Adrenal gland (tissue), 12 donors: ENCODE measurements around the gene CD300E. TPM values are rescaled to one million over a fixed set of nuclear protein-coding genes. Genes with fewer than 3 reads are reported as not detected.

Source experiments
- DNase-seq, 7 donors: peaks; one replicate each; pipeline ENCODE4 v3.0.0-alpha.2; 2019 to 2020
- H3K27ac ChIP-seq, 5 donors: fragments of 200-600 bp; sonication (generic) in 4 of 5; 1 replicate in 3 of 5; 2 replicates in 2 of 5; pipeline versions ENCODE4 v1.5.1 to v1.8.0; 2016 to 2020; ENCODE audit warnings: mild to moderate bottlenecking in 1 of 5
- H3K27me3 ChIP-seq: fragments of 200-600 bp; 2 replicates; pipeline ENCODE4 v1.8.0; 2021
- H3K36me3 ChIP-seq, 2 donors: fragments of 200-600 bp; replicated peaks in 1 of 2; 1 replicate in 1 of 2; 2 replicates in 1 of 2; pipeline versions ENCODE4 v1.5.1 to v1.8.0; 2018 to 2022
- H3K4me1 ChIP-seq, 2 donors: fragments of 200-600 bp; replicated peaks in 1 of 2; 1 replicate in 1 of 2; 2 replicates in 1 of 2; pipeline versions ENCODE4 v1.5.1 to v1.8.0; 2018 to 2021
- H3K4me3 ChIP-seq, 4 donors: fragments of 200-600 bp; sonication (generic) in 3 of 4; one replicate each; pipeline ENCODE4 v1.5.1; 2016 to 2018
- H3K9me3 ChIP-seq, 3 donors: fragments of 200-600 bp; sonication (generic) in 1 of 3; replicated peaks in 1 of 3; 1 replicate in 2 of 3; 2 replicates in 1 of 3; pipeline versions ENCODE4 v1.5.1 to v1.8.0; 2016 to 2021
- POLR2A ChIP-seq, 2 donors: fragments of 450-650 bp; IDR thresholded peaks; one replicate each; pipeline ENCODE4 v1.6.1; 2017; ENCODE audit warnings: antibody characterized with exemption in 2 of 2, mild to moderate bottlenecking in 2 of 2, moderate library complexity in 1 of 2
- WGBS, 4 donors: extraction: QIAGEN DNeasy Blood & Tissue Kit in 2 of 4; methylation state at CpG; one replicate each; pipeline versions ENCODE4 v1.1.5 to v1.1.7; 2013 to 2017; 5-methylcytosine and 5-hydroxymethylcytosine counted together
- intact Hi-C, 2 donors: fragments of 100-400 bp; cut with DNase I; formaldehyde crosslinking; loops; one replicate each; pipeline versions ENCODE4 v1.14.1 to v1.15.0; 2022 to 2023
- polyA plus RNA-seq, 3 donors: library from polyadenylated mRNA; stranded (reverse); fragments of 200-250 nt in 2 of 3; fragments of 350-450 nt in 1 of 3; fragmentation: Illumina TruSeq in 1 of 3; extraction: RNeasy Lipid Tissue Mini Kit (QIAGEN cat#74804) in 1 of 3; gene quantifications; one replicate each; pipeline ENCODE4 v1.2.3, GENCODE V29; 2013 to 2014
- total RNA-seq, 9 donors: library from RNA; depleted of rRNA in 4 of 9; stranded (reverse); fragments of >200 nt in 4 of 9; fragments of 120-200 nt in 1 of 9; fragmentation: NEBNext Ultra II Directional in 1 of 9; extraction: Animal tissue kit (Norgen Biotek cat#: 25700) in 1 of 9; gene quantifications; one replicate each; pipeline versions ENCODE4 v1.1.0 to v1.2.4, GENCODE V29; 2013 to 2023
- TF ChIP-seq, protein P1 (sequence below), 6 experiments: fragments of 450-650 bp in 4 of 6; fragments of 200-600 bp in 2 of 6; sonication (generic) in 1 of 6; IDR thresholded peaks; 1 replicate in 5 of 6; 2 replicates in 1 of 6; pipeline versions ENCODE4 v1.5.1 to v1.8.0; 2016 to 2021; ENCODE audit warnings: antibody characterized with exemption in 6 of 6, mild to moderate bottlenecking in 2 of 6, moderate library complexity in 1 of 6
- donor health status: healthy with polysubstance abuse.
- donor health status: Bipolar disorder and iron deficiency.
- donor health status: DM: yes; HTN: yes; CAD: no.
- donor health status: DM: no; HTN: no; CAD: no.
- donor health status: DM: no; HTN: no; CAD: no.
- donor health status: DM: yes; HTN: yes; CAD: no.

Gene CD300E
- total and polyA plus RNA-seq, 12 donors = 0.06 to 2.4 (median 0.57) TPM; not detected in 1

DNA sequence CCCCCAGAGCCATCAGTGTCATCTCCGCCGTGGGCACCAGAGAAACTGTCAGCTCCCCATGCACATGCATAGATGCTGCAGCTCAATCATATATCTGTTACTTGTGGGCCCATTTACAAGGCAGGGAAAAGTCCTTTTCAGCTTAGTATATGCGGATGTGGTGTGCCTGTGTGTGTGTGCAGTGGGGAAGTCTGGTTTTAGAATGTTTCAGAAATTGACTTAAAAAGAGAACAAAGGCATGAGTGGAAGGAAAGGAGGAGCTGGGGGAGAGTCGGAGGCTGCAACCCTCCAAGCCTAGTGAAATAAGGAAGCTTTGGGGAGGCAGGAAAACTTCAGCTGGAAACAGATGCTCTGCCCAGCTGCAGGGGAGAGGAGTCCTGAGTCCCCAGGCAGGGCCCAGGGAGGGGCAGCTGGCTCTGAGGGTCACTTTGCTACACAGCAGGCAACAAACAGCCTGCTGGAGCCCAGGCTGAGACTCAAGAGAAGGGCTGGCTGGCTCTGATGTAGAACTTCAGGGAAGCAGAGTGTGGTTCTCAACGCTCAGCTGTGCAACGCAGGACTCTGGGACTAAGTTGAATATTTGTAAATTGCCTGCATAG, 20.4 kb downstream of the CD300E start:
- H3K4me1 ChIP-seq = peaks cover 0 to 9% of the 10 kb centered on the region in 2 donors
- 62 to 71% (median 67%) methylated on average over 6 of the region's 6 CpGs for WGBS, 4 donors
- no peak for DNase-seq
- no peak for TF ChIP-seq POLR2A (IDR thresholded peaks at IDR 0.05)
- TF ChIP-seq, protein P1, sequence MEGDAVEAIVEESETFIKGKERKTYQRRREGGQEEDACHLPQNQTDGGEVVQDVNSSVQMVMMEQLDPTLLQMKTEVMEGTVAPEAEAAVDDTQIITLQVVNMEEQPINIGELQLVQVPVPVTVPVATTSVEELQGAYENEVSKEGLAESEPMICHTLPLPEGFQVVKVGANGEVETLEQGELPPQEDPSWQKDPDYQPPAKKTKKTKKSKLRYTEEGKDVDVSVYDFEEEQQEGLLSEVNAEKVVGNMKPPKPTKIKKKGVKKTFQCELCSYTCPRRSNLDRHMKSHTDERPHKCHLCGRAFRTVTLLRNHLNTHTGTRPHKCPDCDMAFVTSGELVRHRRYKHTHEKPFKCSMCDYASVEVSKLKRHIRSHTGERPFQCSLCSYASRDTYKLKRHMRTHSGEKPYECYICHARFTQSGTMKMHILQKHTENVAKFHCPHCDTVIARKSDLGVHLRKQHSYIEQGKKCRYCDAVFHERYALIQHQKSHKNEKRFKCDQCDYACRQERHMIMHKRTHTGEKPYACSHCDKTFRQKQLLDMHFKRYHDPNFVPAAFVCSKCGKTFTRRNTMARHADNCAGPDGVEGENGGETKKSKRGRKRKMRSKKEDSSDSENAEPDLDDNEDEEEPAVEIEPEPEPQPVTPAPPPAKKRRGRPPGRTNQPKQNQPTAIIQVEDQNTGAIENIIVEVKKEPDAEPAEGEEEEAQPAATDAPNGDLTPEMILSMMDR (IDR thresholded peaks at IDR 0.05) = no peak
- intact Hi-C loops = loop anchor here in 1 of 2 donors (10.0 kb wide), 1 partner anchor 228 kb away; no protein-coding TSS in a partner anchor
- no peaks in the 10 kb centered on the region for H3K36me3 ChIP-seq
- no peak overlapping the region for H3K27ac ChIP-seq
- H3K4me3 ChIP-seq = no peak overlapping the region
- no peaks in the 10 kb centered on the region for H3K9me3 ChIP-seq
- peaks cover 4% of the 10 kb centered on the region for H3K27me3 ChIP-seq

DNA sequence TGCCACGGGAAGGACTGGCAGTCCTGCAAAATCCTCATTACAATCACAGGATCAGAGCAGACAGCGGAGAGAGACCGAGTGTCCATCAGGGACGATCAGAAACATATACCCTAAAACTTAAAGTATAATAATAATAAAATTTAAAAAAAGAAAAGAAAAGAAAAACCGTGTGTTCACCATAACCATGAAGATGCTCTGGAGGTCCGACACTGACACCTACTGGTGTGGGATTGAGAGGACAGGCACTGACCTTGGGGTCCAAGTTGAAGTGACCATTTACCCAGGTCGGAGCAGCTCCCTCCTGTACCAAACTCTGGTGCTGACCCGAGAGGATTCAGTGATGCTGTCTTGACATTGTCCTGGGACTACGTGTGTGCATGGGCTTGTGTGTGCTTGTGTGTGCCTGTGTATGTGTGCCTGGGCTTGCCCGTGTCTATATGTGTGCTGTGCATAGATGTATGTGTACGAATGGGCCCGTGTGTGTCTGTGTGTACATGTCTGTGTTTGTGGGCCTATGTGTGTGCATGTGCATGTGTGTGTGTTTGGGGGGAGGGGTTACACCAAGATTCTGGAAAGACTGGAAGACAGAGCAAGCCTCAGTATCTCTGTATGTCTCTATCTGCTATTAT, 21.5 kb downstream of the CD300E start:
- Histone ChIP-seq H3K4me3 (no peak overlapping the region), H3K36me3 (no peaks in the 10 kb centered on the region), H3K9me3 (no peaks in the 10 kb centered on the region), H3K27me3 (peaks cover 4% of the 10 kb centered on the region), H3K4me1 (peaks cover 0 to 9% of the 10 kb centered on the region in 2 donors), H3K27ac (no peak overlapping the region)
- no peak for TF ChIP-seq POLR2A (IDR thresholded peaks at IDR 0.05)
- TF ChIP-seq, protein P1 (IDR thresholded peaks at IDR 0.05) = peak; percentile 20 to 63 (median 54)
- peak in 5 of 7 donors; percentile 45 to 66 (median 51) for DNase-seq
- intact Hi-C loops = loop anchor here in 1 of 2 donors (10.0 kb wide), 1 partner anchor 227 kb away; no protein-coding TSS in a partner anchor
- 35 to 49% (median 44%) methylated on average over 12 of the region's 12 CpGs for WGBS, 4 donors

DNA sequence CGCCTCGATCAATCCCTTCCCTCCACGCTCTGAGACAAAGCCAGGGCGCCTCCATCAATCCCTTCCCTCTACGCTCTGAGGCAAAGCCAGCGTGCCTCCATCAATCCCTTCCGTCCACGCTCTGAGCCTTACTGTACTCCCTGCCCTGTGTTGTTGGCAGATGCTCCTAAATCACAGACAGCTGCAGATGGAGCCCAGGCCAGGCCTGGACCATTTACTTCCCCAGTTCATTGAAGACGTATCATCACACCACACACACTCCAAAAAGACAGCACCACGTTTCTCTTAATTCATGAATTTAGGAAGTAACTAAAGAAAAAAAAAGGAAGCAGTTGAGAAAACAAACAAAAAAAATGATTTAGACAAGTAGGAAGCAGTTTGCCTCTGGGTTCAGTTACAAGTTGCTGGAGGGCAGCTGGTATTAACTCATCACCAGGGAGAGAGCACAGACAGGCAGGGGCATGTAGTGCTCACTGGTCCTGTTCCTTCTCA, 24.0 kb downstream of the CD300E start:
- TF ChIP-seq POLR2A (IDR thresholded peaks at IDR 0.05) = no peak
- TF ChIP-seq, protein P1 (IDR thresholded peaks at IDR 0.05) = no peak
- 24 to 45% (median 38%) methylated on average over 10 of the region's 10 CpGs for WGBS, 4 donors
- Histone ChIP-seq H3K36me3 (no peaks in the 10 kb centered on the region), H3K4me3 (no peak overlapping the region), H3K4me1 (no peaks in the 10 kb centered on the region), H3K9me3 (no peaks in the 10 kb centered on the region), H3K27ac (peak overlapping the region in 1 of 5 donors; percentile 45), H3K27me3 (peaks cover 4% of the 10 kb centered on the region)
- intact Hi-C loops = no loop called here
- peak in 5 of 7 donors; percentile 18 to 43 (median 30) for DNase-seq

DNA sequence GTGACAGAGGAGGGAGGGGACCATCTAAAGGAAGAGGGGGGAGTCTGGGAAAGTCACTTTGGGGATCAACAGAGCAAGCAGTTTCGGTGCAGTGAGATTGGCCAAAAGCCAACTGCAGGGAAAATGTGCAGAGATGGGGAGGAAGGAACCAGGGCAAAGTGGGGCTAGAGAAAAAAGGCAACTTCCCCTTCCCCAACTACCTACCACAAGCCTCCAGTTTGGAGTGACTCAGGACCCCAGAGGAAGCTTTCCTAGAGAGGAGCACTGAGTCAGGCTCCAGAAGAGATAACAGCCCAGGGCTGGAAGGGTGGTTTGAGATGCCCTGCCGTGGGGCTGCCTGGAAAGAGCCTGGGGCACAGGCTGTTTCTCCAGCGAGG, 24.5 kb downstream of the CD300E start:
- H3K27me3 ChIP-seq = peaks cover 4% of the 10 kb centered on the region
- H3K4me3 ChIP-seq = no peak overlapping the region
- no peak for DNase-seq
- TF ChIP-seq POLR2A (IDR thresholded peaks at IDR 0.05) = no peak
- TF ChIP-seq, protein P1 (IDR thresholded peaks at IDR 0.05) = no peak
- H3K36me3 ChIP-seq = no peaks in the 10 kb centered on the region
- intact Hi-C loops = no loop called here
- H3K4me1 ChIP-seq = no peaks in the 10 kb centered on the region
- WGBS, 4 donors = 15 to 38% (median 22%) methylated on average over 3 of the region's 3 CpGs
- no peaks in the 10 kb centered on the region for H3K9me3 ChIP-seq
- H3K27ac ChIP-seq = peak overlapping the region in 1 of 5 donors; percentile 45
